Bladder microvascular endothelial cell (primary cell): ENCODE data around the gene UBE2G2. TPM values are rescaled to one million over a fixed set of nuclear protein-coding genes. Genes with fewer than 3 reads are reported as not detected.

Experiments used
- total RNA-seq: library from RNA; depleted of rRNA; stranded (reverse); fragments of >200 nt; gene quantifications from 2 replicates; pipeline ENCODE4 v1.2.3, GENCODE V29; 2014

The UBE2G2 gene, protein sequence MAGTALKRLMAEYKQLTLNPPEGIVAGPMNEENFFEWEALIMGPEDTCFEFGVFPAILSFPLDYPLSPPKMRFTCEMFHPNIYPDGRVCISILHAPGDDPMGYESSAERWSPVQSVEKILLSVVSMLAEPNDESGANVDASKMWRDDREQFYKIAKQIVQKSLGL
- 61.2 and 109 TPM in 2 replicates for total RNA-seq

DNA sequence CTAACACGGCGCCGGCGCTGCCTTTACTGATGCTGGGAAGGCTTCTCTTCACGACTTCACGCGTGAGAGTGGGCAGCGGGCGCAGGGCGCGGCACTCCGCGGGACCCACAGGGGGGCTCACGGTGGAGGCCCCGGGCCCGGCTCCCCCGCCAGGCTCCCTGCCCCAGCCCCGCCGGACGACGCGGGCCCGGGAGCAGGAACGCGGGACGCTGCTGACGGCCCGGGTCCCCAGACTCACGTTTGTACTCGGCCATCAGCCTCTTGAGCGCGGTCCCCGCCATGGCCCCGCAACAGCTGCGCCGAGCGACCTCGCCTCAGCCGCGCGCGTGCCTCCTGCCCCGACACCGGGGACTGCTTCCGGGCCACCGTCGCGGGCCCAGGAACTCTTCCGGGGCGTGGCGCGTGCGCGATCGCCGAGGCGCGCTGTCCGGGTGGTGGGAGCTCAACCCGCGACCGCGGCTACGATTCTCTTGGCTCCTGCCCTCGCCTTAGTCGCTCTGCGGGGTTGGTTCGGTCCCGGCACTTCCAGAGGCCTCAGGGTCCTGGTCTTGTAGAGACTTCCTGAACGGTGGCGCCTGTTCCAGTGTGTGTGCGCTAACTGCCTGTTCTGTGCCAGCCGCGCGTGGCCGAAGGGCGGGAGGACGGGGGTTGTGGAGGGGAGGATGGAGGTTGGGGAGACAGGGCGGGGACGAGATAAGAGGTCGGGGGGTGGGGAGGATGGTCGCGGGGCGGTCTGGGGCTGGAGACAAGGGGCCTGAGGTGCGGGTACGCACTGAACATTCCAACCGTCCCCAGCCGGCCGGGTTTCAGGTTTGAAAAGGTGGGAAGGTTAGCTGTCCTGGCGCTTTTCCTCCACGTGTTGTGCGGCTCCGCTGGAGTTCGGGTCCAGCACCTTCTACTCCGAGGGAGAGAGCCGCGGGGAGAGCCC lies at the start of gene UBE2G2:
Gene UBE2G2 (minus strand): TSS at position 353 of the 928 bp plus-strand sequence. CDS start 72 bp downstream, at position 281.

DNA sequence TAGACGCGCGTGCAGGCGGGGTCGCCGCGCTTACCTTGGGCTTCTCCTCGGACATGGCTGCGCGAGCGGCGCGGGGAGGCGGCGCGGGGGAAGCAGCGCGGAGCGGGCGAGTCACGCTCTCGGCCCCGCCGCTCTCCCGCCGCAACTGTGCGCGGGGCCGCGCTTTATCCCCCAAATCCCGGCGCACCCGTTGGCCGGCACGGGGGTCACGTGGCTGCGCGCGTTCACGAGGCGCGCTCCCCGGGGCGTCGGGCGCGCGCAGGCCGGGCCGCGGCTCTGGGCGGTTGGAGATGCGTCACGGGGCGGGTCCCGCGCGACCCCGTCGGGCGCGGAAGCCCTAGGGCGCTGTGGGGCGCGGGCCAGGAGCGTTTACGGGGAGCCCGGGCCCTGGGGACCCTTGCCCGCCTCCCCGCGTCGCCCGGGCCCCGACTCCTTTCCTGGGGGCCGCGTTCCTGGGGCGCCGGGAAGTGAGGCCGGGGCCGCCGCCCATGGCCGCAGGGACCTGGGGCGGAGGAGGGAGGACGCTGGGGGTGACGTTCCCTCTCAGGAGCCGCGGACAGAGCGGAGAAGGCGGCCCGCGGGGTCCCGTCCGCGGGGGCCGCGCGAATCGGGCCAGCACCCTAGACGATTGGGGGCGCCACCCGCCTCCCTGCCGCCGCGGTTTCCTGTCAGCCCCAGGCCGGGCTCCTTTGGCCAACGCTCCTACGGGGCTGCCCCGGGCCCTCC lies 16.5 kb upstream of the UBE2G2 start, which contains the start of gene SUMO3:
Gene SUMO3 (minus strand): TSS at position 149 of the 726 bp plus-strand sequence. CDS start 94 bp downstream, at position 55.

Other genes starting within 250 kb of the UBE2G2 start
- not detected in 2 replicates for gene KRTAP10-3, start 243.0 kb downstream of the UBE2G2 start, total RNA-seq
- not detected in 2 replicates for gene KRTAP10-4, start 228.1 kb downstream of the UBE2G2 start, total RNA-seq
- not detected in 2 replicates for gene KRTAP10-5, start 221.2 kb downstream of the UBE2G2 start, total RNA-seq
- gene KRTAP10-6, start 209.3 kb downstream of the UBE2G2 start, total RNA-seq, result not detected in 2 replicates
- gene KRTAP10-7, start 201.2 kb downstream of the UBE2G2 start, total RNA-seq, result not detected in 2 replicates
- not detected in 2 replicates for gene KRTAP10-8, start 189.7 kb downstream of the UBE2G2 start, total RNA-seq
- not detected in 2 replicates for gene KRTAP10-9, start 174.7 kb downstream of the UBE2G2 start, total RNA-seq
- not detected in 2 replicates for gene KRTAP10-10, start 164.5 kb downstream of the UBE2G2 start, total RNA-seq
- gene KRTAP10-11, start 155.4 kb downstream of the UBE2G2 start, total RNA-seq, result not detected in 2 replicates
- gene KRTAP12-4, start 147.2 kb downstream of the UBE2G2 start, total RNA-seq, result not detected in 2 replicates
- gene KRTAP12-3, start 143.9 kb downstream of the UBE2G2 start, total RNA-seq, result not detected in 2 replicates
- not detected in 2 replicates for gene KRTAP12-2, start 134.9 kb downstream of the UBE2G2 start, total RNA-seq
- not detected in 2 replicates for gene KRTAP12-1, start 119.7 kb downstream of the UBE2G2 start, total RNA-seq
- not detected in 2 replicates for gene KRTAP10-12, start 104.6 kb downstream of the UBE2G2 start, total RNA-seq
- 0.19 TPM in 1 of 2 replicates, not detected in the other for gene TSPEAR, start 90.2 kb downstream of the UBE2G2 start, total RNA-seq
- 77.9 and 93.5 TPM in 2 replicates for gene SUMO3, start 16.2 kb upstream of the UBE2G2 start, total RNA-seq
- 258 and 494 TPM in 2 replicates for gene PTTG1IP, start 71.9 kb upstream of the UBE2G2 start, total RNA-seq
- 0.13 and 0.16 TPM in 2 replicates for gene ITGB2, start 119.1 kb upstream of the UBE2G2 start, total RNA-seq
- 25.5 and 28.8 TPM in 2 replicates for gene SLX9, start 138.2 kb upstream of the UBE2G2 start, total RNA-seq